Measurements from ENCODE around the gene CCDC102B.

Gene CCDC102B

GRCh38 chr18:69085951-69086350 is 288.1 kb downstream of the CCDC102B start:
- no peak for DNase-seq (ENCODE audit: low spot score)

GRCh38 chr18:69088973-69089372 is 291.1 kb downstream of the CCDC102B start:
- DNase-seq (ENCODE audit: low spot score), result no peak

- DNase-seq (ENCODE audit: low spot score), result no peak
These were observed 299.5 kb downstream of the CCDC102B start for GRCh38 chr18:69097349-69097748.

GRCh38 chr18:69102959-69103358 is 305.1 kb downstream of the CCDC102B start:
- DNase-seq (ENCODE audit: low spot score), result no peak
